H9 (cell line): ENCODE data around the gene SDC3. TPM values are rescaled to one million over a fixed set of nuclear protein-coding genes. Genes with fewer than 3 reads are reported as not detected.

Experiments
- DNase-seq: peaks from one replicate; pipeline ENCODE4 v3.0.0-alpha.2; 2017
- H2AFZ ChIP-seq: one replicate; pipeline ENCODE4 v1.6.1; 2013; ENCODE audit warnings: mild to moderate bottlenecking, low read length, control low read depth, moderate library complexity
- H2AK5ac ChIP-seq: 2 replicates; pipeline ENCODE4 v1.6.1; 2013; ENCODE audit warnings: low read length, control low read depth, mixed read lengths; ENCODE audit not compliant: insufficient read length
- H2BK120ac ChIP-seq: one replicate; pipeline ENCODE4 v1.6.1; 2013; ENCODE audit warnings: low read depth, mild to moderate bottlenecking, low read length, control low read depth, inconsistent platforms; ENCODE audit not compliant: poor library complexity, severe bottlenecking
- H2BK12ac ChIP-seq: 2 replicates; pipeline ENCODE4 v1.6.1; 2013; ENCODE audit warnings: low read length, control low read depth, mixed read lengths, low read depth; ENCODE audit not compliant: insufficient read length
- H2BK15ac ChIP-seq: 2 replicates; pipeline ENCODE4 v1.6.1; 2013; ENCODE audit warnings: low read depth, low read length, control low read depth
- H2BK20ac ChIP-seq: one replicate; pipeline ENCODE4 v1.6.1; 2013; ENCODE audit warnings: low read depth, mild to moderate bottlenecking, low read length, control low read depth, inconsistent platforms; ENCODE audit not compliant: poor library complexity, severe bottlenecking
- H2BK5ac ChIP-seq: 2 replicates; pipeline ENCODE4 v1.6.1; 2013; ENCODE audit warnings: low read length, control low read depth, mixed read lengths; ENCODE audit not compliant: insufficient read length
- H3K14ac ChIP-seq: 2 replicates; pipeline ENCODE4 v1.6.1; 2013; ENCODE audit warnings: low read length, control low read depth; ENCODE audit not compliant: insufficient read depth
- H3K18ac ChIP-seq: 2 replicates; pipeline ENCODE4 v1.6.1; 2013; ENCODE audit warnings: low read depth, mild to moderate bottlenecking, mixed read lengths, low read length, control low read depth; ENCODE audit not compliant: insufficient read length
- H3K23ac ChIP-seq: 2 replicates; pipeline ENCODE4 v1.6.1; 2013; ENCODE audit warnings: low read length, control low read depth, mixed read lengths, low read depth; ENCODE audit not compliant: insufficient read length
- H3K23me2 ChIP-seq: 2 replicates; pipeline ENCODE4 v1.6.1; 2013; ENCODE audit warnings: low read depth, mild to moderate bottlenecking, mixed read lengths, low read length, control low read depth; ENCODE audit not compliant: insufficient read length, poor library complexity, severe bottlenecking
- H3K27ac ChIP-seq: 2 replicates; pipeline ENCODE4 v1.5.1; 2013; ENCODE audit warnings: low read length, control low read depth, mixed read lengths, low read depth; ENCODE audit not compliant: insufficient read length
- H3K27me3 ChIP-seq: 2 replicates; pipeline ENCODE4 v1.6.1; 2013; ENCODE audit warnings: low read length, control low read depth, inconsistent platforms; ENCODE audit not compliant: insufficient read depth
- H3K4ac ChIP-seq: 2 replicates; pipeline ENCODE4 v1.6.1; 2013; ENCODE audit warnings: low read depth, mild to moderate bottlenecking, control low read depth, inconsistent platforms, low read length, moderate library complexity
- H3K4me1 ChIP-seq: 2 replicates; pipeline ENCODE4 v1.6.1; 2013; ENCODE audit warnings: low read length, control low read depth, inconsistent platforms; ENCODE audit not compliant: insufficient read depth
- H3K4me2 ChIP-seq: 2 replicates; pipeline ENCODE4 v1.6.1; 2013; ENCODE audit warnings: low read length, control low read depth, mixed read lengths; ENCODE audit not compliant: insufficient read length, insufficient read depth
- H3K56ac ChIP-seq: 2 replicates; pipeline ENCODE4 v1.6.1; 2013; ENCODE audit warnings: low read depth, mild to moderate bottlenecking, mixed read lengths, low read length, control low read depth; ENCODE audit not compliant: insufficient read length
- H3K79me1 ChIP-seq: 2 replicates; pipeline ENCODE4 v1.6.1; 2013; ENCODE audit warnings: low read depth, mild to moderate bottlenecking, moderate library complexity, low read length, control low read depth, inconsistent platforms; ENCODE audit not compliant: insufficient read depth, poor library complexity, severe bottlenecking
- H3K79me2 ChIP-seq: 2 replicates; pipeline ENCODE4 v1.6.1; 2013; ENCODE audit warnings: low read length, control low read depth, inconsistent platforms; ENCODE audit not compliant: insufficient read depth
- H3K9ac ChIP-seq: 2 replicates; pipeline ENCODE4 v1.6.1; 2013; ENCODE audit warnings: low read length, control low read depth, mixed read lengths; ENCODE audit not compliant: insufficient read length; ENCODE audit errors: extremely low read depth
- H3K9me3 ChIP-seq: one replicate; pipeline ENCODE4 v1.6.1; 2013; ENCODE audit warnings: low read depth, low read length, inconsistent platforms; ENCODE audit not compliant: control insufficient read depth
- H3T11ph ChIP-seq: one replicate; pipeline ENCODE4 v1.6.1; 2013; ENCODE audit warnings: mild to moderate bottlenecking, low read length, control low read depth, inconsistent platforms
- H4K20me1 ChIP-seq: one replicate; pipeline ENCODE4 v1.6.1; 2013; ENCODE audit not compliant: control insufficient read depth, insufficient read length, insufficient read depth
- H4K5ac ChIP-seq: 2 replicates; pipeline ENCODE4 v1.6.1; 2013; ENCODE audit warnings: low read depth, mild to moderate bottlenecking, mixed read lengths, low read length, control low read depth; ENCODE audit not compliant: insufficient read length
- H4K8ac ChIP-seq: replicated peaks from 2 replicates; pipeline ENCODE4 v1.6.1; 2013; ENCODE audit warnings: low read length, control low read depth, mixed read lengths, low read depth; ENCODE audit not compliant: insufficient read length
- H4K91ac ChIP-seq: 2 replicates; pipeline ENCODE4 v1.6.1; 2013; ENCODE audit warnings: low read depth, mild to moderate bottlenecking, moderate library complexity, mixed read lengths, low read length, control low read depth; ENCODE audit not compliant: insufficient read length
- H3K27ac Mint-ChIP-seq, 3 experiments: 2 replicates in 2 of 3; 3 replicates in 1 of 3; pipeline ENCODE4 v1.8.0; 2020 to 2021; ENCODE audit warnings: mixed read lengths in 3 of 3, mild to moderate bottlenecking in 1 of 3, moderate library complexity in 1 of 3
- H3K27me3 Mint-ChIP-seq: 2 replicates; pipeline ENCODE4 v1.8.0; 2021; ENCODE audit warnings: low read depth, mild to moderate bottlenecking, moderate library complexity, mixed read lengths
- H3K36me3 Mint-ChIP-seq, 3 experiments: 2 replicates in 2 of 3; 3 replicates in 1 of 3; pipeline ENCODE4 v1.8.0; 2020 to 2021; ENCODE audit warnings: low read depth in 3 of 3, mixed read lengths in 3 of 3; ENCODE audit not compliant: insufficient read depth in 1 of 3
- H3K4me1 Mint-ChIP-seq, 2 experiments: 2 replicates each; pipeline ENCODE4 v1.8.0; 2020; ENCODE audit warnings: mixed read lengths in 2 of 2
- H3K4me3 Mint-ChIP-seq, 2 experiments: 2 replicates in 1 of 2; 3 replicates in 1 of 2; pipeline ENCODE4 v1.8.0; 2020 to 2021; ENCODE audit warnings: mild to moderate bottlenecking in 2 of 2, mixed read lengths in 2 of 2, moderate library complexity in 1 of 2
- H3K9me3 Mint-ChIP-seq, 2 experiments: 2 replicates in 1 of 2; 3 replicates in 1 of 2; pipeline ENCODE4 v1.8.0; 2020; ENCODE audit warnings: mild to moderate bottlenecking in 2 of 2, mixed read lengths in 2 of 2, moderate library complexity in 1 of 2
- WGBS: extraction: QIAGEN DNeasy Blood & Tissue Kit; methylation state at CpG from one replicate; pipeline ENCODE4 v1.1.7; 2013; ENCODE audit warnings: missing lambda C conversion rate, low lambda C conversion rate, mixed read lengths; ENCODE audit not compliant: insufficient read length; ENCODE audit errors: extremely low coverage; 5-methylcytosine and 5-hydroxymethylcytosine counted together
- total RNA-seq: library from RNA; stranded (reverse); gene quantifications from 2 replicates; pipeline ENCODE4 v1.2.1, GENCODE V29; 2021
- TF ChIP-seq, protein P1 (sequence below): fragments of 200-600 bp; sonication (generic); conservative IDR thresholded peaks from 3 replicates; pipeline ENCODE4 v1.8.0; 2021; ENCODE audit warnings: antibody characterized with exemption, mild to moderate bottlenecking

SDC3 gene
- total RNA-seq, 1 experiment from 2014 or later, result 25.9 TPM

DNA sequence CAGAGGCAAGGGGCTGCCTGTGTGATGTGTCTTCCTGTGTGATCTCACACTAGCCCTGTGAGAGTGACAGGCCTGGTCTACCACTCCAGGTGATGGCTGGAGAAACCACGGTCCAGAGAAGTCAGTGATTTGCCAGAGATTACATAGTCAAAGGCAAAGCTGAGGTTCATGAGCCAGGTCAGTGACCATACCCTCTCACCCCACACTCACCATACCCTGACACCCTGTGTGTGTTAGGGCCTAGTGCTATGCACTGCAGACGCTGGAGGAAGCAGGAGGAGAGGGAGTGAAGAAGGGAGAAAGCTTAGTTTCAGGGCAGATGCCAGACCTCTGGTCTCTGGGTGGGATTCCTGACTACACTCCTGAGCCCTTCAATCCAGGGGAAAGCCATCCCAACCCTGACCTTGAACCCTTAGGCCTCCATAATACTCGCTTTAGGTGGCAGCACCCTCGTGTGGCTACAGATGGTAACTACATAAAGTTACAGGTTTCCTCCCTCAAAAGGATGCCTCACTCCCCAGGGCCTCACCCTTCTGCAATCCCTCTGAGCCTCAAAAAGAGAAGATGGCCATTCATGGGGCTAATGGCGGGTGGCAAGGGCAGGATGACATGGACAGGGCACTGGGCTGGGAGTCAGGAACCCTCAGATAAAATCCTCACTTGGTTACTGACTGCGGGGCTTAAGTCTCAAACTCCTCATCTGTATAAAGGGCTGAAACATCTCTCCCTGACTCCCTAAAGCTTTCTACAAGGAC is 20.8 kb upstream of the SDC3 start:
- Histone ChIP-seq H2BK15ac (no peak overlapping the region), H4K8ac (no peak overlapping the region), H4K20me1 (no peaks in the 10 kb centered on the region), H3K9me3 (no peaks in the 10 kb centered on the region), H3K23me2 (no peaks in the 10 kb centered on the region), H3T11ph (no peak overlapping the region), H2BK20ac (no peak overlapping the region), H2BK12ac (no peak overlapping the region), H3K27me3 (no peaks in the 10 kb centered on the region), H2AFZ (no peak overlapping the region), H2BK5ac (no peak overlapping the region), H3K9ac (no peak overlapping the region), H3K23ac (no peak overlapping the region), H4K91ac (no peak overlapping the region), H3K79me2 (no peaks in the 10 kb centered on the region), H4K5ac (no peak overlapping the region), H3K14ac (no peak overlapping the region), H3K4me2 (no peak overlapping the region), H2AK5ac (no peak overlapping the region), H3K56ac (no peak overlapping the region), H3K27ac (no peak overlapping the region), H2BK120ac (no peak overlapping the region), H3K4me1 (no peaks in the 10 kb centered on the region), H3K79me1 (no peaks in the 10 kb centered on the region), H3K18ac (no peak overlapping the region), H3K4ac (no peak overlapping the region)
- TF ChIP-seq, protein P1, sequence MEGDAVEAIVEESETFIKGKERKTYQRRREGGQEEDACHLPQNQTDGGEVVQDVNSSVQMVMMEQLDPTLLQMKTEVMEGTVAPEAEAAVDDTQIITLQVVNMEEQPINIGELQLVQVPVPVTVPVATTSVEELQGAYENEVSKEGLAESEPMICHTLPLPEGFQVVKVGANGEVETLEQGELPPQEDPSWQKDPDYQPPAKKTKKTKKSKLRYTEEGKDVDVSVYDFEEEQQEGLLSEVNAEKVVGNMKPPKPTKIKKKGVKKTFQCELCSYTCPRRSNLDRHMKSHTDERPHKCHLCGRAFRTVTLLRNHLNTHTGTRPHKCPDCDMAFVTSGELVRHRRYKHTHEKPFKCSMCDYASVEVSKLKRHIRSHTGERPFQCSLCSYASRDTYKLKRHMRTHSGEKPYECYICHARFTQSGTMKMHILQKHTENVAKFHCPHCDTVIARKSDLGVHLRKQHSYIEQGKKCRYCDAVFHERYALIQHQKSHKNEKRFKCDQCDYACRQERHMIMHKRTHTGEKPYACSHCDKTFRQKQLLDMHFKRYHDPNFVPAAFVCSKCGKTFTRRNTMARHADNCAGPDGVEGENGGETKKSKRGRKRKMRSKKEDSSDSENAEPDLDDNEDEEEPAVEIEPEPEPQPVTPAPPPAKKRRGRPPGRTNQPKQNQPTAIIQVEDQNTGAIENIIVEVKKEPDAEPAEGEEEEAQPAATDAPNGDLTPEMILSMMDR, result peak; percentile 83
- Mint-ChIP-seq H3K36me3 (peaks cover 0 to 24% (median 18%) of the 10 kb centered on the region in 3 experiments; a peak in 6 of 7 replicates), H3K27me3 (no peaks in the 10 kb centered on the region), H3K9me3 (no peaks in the 10 kb centered on the region), H3K4me1 (peaks cover 3 to 5% of the 10 kb centered on the region in 2 experiments), H3K27ac (peak overlapping the region in 1 of 3 experiments; percentile 71; a peak in 1 of 7 replicates), H3K4me3 (no peak overlapping the region)
- peak; percentile 73 for DNase-seq
- WGBS, result no CpG with 5 or more reads among the region's 6 CpGs
